ENCODE measurements around the gene C9orf43.

- no peak for TF ChIP-seq CTCF (IDR thresholded peaks at IDR 0.05)
- no peak for TF ChIP-seq POLR2AphosphoS5 (IDR thresholded peaks at IDR 0.05)
Measured at GRCh38 chr9:113390192-113390960, 20.2 kb upstream of the C9orf43 start.

Measured in sigmoid colon (tissue), 4 donors.